Common myeloid progenitor, CD34-positive (primary cell): ENCODE results near the gene SERTAD1.

Source experiments
- CTCF ChIA-PET: fragments of 350-600 bp; sonication (Branson Sonifier 250); formaldehyde crosslinking; loops from one replicate; lab custom pipeline; 2021; ENCODE audit warnings: antibody characterized with exemption; lab: Charles Lee
- POLR2A ChIA-PET: fragments of 350-600 bp; sonication (Branson Sonifier 250); formaldehyde crosslinking; loops from one replicate; lab custom pipeline; 2021; ENCODE audit warnings: antibody characterized with exemption; lab: Charles Lee
- DNase-seq, 3 donors: peaks; one replicate each; pipeline versions ENCODE4 v3.0.0 to v3.0.0-alpha.2; 2013
- H3K27ac ChIP-seq, 2 experiments: 1 replicate in 1 of 2; 2 replicates in 1 of 2; pipeline ENCODE4 v1.7.0; 2013; ENCODE audit warnings: inconsistent platforms in 2 of 2, low read length in 2 of 2, mild to moderate bottlenecking in 2 of 2, low read depth in 1 of 2, moderate library complexity in 1 of 2; ENCODE audit not compliant: severe bottlenecking in 2 of 2, insufficient read depth in 1 of 2, poor library complexity in 1 of 2
- H3K27me3 ChIP-seq, 5 experiments: replicated peaks in 2 of 5; 1 replicate in 3 of 5; 2 replicates in 2 of 5; pipeline versions ENCODE4 v1.6.1 to v1.7.0; 2013; ENCODE audit warnings: low read length in 4 of 5, mild to moderate bottlenecking in 2 of 5, moderate library complexity in 2 of 5, inconsistent platforms in 1 of 5; ENCODE audit not compliant: insufficient read depth in 5 of 5, control insufficient read depth in 4 of 5
- H3K36me3 ChIP-seq, 4 experiments: 1 replicate in 2 of 4; 2 replicates in 2 of 4; pipeline versions ENCODE4 v1.6.1 to v1.7.0; 2013; ENCODE audit warnings: low read length in 3 of 4, control low read depth in 1 of 4, mild to moderate bottlenecking in 1 of 4; ENCODE audit not compliant: control insufficient read depth in 4 of 4, insufficient read depth in 4 of 4
- H3K4me1 ChIP-seq, 4 experiments: 1 replicate in 3 of 4; 2 replicates in 1 of 4; pipeline versions ENCODE4 v1.6.1 to v1.7.1; 2013; ENCODE audit warnings: low read length in 3 of 4, mild to moderate bottlenecking in 3 of 4, control low read depth in 1 of 4, inconsistent platforms in 1 of 4, moderate library complexity in 1 of 4; ENCODE audit not compliant: control insufficient read depth in 4 of 4, insufficient read depth in 4 of 4; ENCODE audit errors: control extremely low read depth in 1 of 4
- H3K4me3 ChIP-seq, 7 experiments: 1 replicate in 4 of 7; 2 replicates in 3 of 7; pipeline versions ENCODE4 v1.5.1 to v1.7.0; 2013; ENCODE audit warnings: mild to moderate bottlenecking in 7 of 7, low read length in 6 of 7, moderate library complexity in 6 of 7, inconsistent platforms in 2 of 7, low read depth in 2 of 7, control low read depth in 1 of 7; ENCODE audit not compliant: insufficient read depth in 4 of 7, control insufficient read depth in 1 of 7; ENCODE audit errors: extremely low read depth in 1 of 7
- H3K9me3 ChIP-seq, 5 experiments: 1 replicate in 4 of 5; 2 replicates in 1 of 5; pipeline versions ENCODE4 v1.6.1 to v1.7.1; 2013; ENCODE audit warnings: low read length in 4 of 5, mild to moderate bottlenecking in 2 of 5, inconsistent platforms in 1 of 5, low read depth in 1 of 5, moderate library complexity in 1 of 5; ENCODE audit not compliant: control insufficient read depth in 4 of 5, insufficient read depth in 2 of 5; ENCODE audit errors: control extremely low read depth in 1 of 5
- WGBS: methylation state at CpG from one replicate; pipeline ENCODE4 v1.1.5; 2013; ENCODE audit not compliant: insufficient coverage; 5-methylcytosine and 5-hydroxymethylcytosine counted together

The SERTAD1 gene

DNA sequence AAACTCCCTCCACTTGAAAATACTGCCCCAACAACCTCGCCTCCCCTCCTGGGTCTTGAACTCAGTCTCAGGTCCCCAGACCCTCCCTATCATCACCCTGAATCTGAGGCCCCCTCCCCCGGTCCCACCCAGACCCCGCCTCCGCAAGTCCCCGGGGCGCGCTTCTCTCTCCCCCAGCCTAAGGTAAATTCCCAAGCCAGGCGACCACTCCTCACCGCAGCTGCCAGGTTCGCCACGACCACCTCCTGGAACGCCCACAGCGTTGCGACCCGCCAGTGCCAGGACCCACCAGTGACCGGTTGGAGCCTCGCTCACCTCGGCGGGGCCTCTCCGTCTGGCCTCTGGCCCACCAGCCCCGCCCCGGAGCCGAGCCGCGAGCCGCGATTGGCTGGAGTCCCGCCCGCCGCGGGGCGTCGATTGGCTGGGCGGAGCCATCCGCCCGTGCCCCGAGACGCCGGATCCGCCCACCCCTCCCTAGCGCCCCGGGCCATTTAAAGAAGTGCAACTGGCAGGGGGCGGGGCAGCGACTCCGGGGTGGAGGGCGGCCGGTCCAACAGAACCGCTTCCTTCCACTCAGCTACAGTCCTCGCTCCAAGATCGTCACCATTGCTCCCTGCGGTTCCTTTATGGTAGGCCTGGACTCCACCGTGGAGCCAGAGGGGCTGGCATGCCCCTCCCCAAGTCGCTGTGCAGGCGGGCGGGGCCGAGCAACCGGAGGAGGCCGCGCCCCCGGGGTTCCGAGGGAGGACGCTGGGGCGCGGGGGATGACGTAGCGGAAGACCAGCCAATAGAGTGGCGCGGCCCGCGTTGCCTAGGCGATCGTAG lies 18.4 kb upstream of the SERTAD1 start, which contains the start of gene SERTAD3:
SERTAD3 (minus strand) TSS at position 336 of the 825 bp plus-strand sequence. CDS start 2,255 bp downstream, outside the sequence.
- H3K27me3 ChIP-seq, result no peaks in the 10 kb centered on the region
- H3K27ac ChIP-seq, result peak within 1 kb of the TSS; percentile 89 to 95
- no peaks in the 10 kb centered on the region for H3K9me3 ChIP-seq
- H3K4me3 ChIP-seq, result peak within 1 kb of the TSS; percentile 87 to 100 (median 98)
- POLR2A ChIA-PET, result interaction anchor here (0.6 to 1.1 kb wide), 2 partner anchors 20 to 23 kb away, joined by 3 to 6 read pairs; no protein-coding TSS in a partner anchor
- H3K36me3 ChIP-seq, result peaks cover 0 to 23% (median 19%) of the 10 kb centered on the region in 4 experiments
- CTCF ChIA-PET, result interaction anchor here (0.6 to 1.3 kb wide), 4 partner anchors 22 to 944 kb away, joined by 3 to 5 read pairs (median 4); no protein-coding TSS in a partner anchor
- WGBS, result 0% methylated on average over 44 of the region's 72 CpGs
- peak; percentile 96 to 98 (median 98) for DNase-seq
- peaks cover 9 to 17% (median 13%) of the 10 kb centered on the region in 4 experiments for H3K4me1 ChIP-seq

DNA sequence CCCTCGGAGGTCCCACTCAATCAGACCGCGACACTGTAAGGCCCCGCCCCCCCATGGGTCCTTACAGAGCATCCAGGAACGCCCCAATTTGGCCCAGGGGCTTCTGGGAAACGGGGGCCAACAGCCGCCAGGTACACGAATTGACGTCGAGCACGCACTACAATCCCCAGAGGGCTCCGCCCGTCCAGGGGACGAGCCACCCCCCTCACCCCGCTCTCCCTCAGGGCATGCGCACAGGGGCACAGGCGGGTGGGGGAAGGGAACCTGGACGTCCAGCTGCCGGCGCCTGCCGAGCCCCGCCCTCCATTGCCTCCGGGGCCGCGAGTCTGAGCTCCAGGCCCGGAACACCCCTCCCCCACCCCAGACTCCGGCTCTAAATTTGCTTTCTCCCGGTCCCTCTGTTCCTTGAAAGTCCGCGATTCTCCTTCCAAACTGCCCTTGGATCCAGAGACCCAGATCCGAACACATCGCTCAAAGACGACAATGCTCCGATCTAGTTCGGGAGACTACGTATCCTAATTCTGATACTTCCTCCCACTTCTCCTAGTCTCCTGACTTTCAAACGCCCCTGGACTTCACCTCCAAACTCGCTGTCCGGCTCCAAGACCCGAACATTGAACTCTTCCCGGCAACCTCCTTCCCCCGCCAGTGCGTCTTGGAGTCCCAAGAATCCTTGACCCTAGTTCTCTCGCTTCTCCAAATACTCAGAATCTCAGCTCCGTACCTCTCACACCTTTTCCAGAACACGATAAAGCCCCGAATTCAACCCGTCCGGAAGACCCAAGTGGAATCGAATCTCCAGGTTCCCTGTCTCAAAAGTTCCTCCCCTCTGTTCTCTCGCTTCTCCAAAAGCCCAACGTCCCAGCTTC lies 17.6 kb upstream of the SERTAD1 start:
- 0% methylated on average over 41 of the region's 52 CpGs for WGBS
- H3K4me1 ChIP-seq, result peaks cover 9 to 17% (median 13%) of the 10 kb centered on the region in 4 experiments
- peaks cover 0 to 23% (median 19%) of the 10 kb centered on the region in 4 experiments for H3K36me3 ChIP-seq
- ChIA-PET POLR2A (interaction anchor here (0.6 to 1.1 kb wide), 6 partner anchors 18 to 907 kb away, joined by 3 to 11 read pairs (median 3); partner anchors contain the start of genes BLVRB and SERTAD1), CTCF (interaction anchor here (0.8 to 2.1 kb wide), 5 partner anchors 20 to 138 kb away, joined by 3 to 8 read pairs (median 4); partner anchors contain the start of gene BLVRB)
- peak; percentile 99 to 100 (median 100) for DNase-seq
- peak overlapping the region; percentile 89 to 95 for H3K27ac ChIP-seq
- H3K27me3 ChIP-seq, result no peaks in the 10 kb centered on the region
- H3K4me3 ChIP-seq, result peak overlapping the region; percentile 87 to 100 (median 98)
- H3K9me3 ChIP-seq, result no peaks in the 10 kb centered on the region

DNA sequence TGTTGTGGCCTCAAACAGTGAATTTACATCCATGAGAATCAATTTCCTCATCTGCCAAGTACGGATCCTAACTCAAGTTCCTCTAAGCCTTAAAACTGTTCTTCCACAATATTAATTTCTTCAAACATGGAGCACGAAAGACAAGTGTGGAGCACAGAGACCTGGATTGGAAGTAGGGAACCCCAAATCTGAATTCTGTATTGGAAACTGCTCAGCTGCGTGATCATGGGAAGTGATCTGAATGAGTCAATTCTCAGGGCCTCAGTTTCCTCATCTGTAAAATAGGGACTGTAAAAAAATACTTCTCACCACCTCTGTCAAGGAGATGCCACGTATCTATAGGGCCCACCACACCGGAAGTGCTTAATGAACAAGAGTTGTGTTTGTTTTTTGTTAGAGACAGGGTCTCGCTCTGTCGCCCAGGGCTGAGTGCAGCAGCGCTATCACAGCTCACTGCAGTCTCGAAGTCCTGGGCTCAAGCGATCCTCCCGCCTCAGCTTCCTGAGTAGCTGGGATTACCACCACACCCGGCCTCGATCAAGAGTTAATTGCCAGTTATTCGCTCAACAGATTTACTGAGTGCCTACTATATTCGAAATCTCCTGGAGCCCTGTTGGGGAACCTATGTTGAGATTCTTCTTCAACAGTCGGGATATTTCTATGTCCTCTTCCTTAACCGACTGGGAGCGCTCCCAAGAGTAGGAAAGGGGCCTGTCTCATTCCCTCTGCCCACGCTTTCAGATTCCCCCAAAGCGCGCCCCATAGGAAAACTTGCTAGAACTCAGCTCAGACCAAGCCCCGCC lies 16.7 kb upstream of the SERTAD1 start:
- ChIA-PET CTCF (interaction anchor here (0.9 to 2.1 kb wide), 2 partner anchors 22 to 23 kb away, joined by 4 to 8 read pairs; partner anchors contain the start of gene BLVRB), POLR2A (interaction anchor here (0.7 to 2.8 kb wide), 6 partner anchors 17 to 81 kb away, joined by 3 to 13 read pairs (median 4); partner anchors contain the start of genes BLVRB and SERTAD1)

DNA sequence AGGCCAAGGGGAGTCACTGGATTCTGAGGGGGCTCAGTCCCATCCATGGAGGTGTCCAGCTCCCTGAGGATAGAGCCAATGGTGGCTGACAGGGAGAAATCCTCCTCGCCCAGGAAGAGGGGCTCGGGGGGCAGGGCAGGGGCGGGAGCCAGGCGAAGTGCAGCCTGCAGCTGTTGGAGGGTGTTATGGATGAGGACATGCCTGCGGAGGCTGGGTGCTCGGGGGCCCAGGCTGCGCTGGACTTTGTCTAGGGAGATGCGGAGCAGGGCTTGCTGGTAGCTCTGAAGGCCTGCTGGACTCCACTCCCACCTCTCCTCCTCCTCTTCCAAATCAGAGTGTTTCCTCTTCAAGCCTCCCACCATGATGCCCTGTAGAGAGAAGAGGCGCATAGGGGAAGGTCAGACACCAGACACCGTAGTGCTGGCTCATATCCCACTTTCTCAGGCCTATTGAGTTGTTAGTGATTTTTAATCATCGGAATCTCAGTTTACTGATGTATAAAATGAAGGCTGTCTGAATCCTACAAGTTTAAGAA lies 16.0 kb upstream of the SERTAD1 start:
- CTCF ChIA-PET, result interaction anchor here (2.1 kb wide), 1 partner anchor 21 kb away, joined by 8 read pairs; no protein-coding TSS in a partner anchor
- 88% methylated on average over 9 of the region's 11 CpGs for WGBS

More for the DNA sequence above, 16.7 kb upstream of the SERTAD1 start:
- Histone ChIP-seq H3K9me3 (no peaks in the 10 kb centered on the region), H3K4me3 (peak overlapping the region in 6 of 7 experiments; percentile 41 to 100 (median 96)), H3K27ac (peak overlapping the region; percentile 40 to 75), H3K27me3 (no peaks in the 10 kb centered on the region), H3K36me3 (peaks cover 0 to 18% (median 14%) of the 10 kb centered on the region in 4 experiments), H3K4me1 (peaks cover 9 to 17% (median 13%) of the 10 kb centered on the region in 4 experiments)
- DNase-seq, result peak in 1 of 3 donors; percentile 29
- 27% methylated on average over 19 of the region's 22 CpGs for WGBS

DNA sequence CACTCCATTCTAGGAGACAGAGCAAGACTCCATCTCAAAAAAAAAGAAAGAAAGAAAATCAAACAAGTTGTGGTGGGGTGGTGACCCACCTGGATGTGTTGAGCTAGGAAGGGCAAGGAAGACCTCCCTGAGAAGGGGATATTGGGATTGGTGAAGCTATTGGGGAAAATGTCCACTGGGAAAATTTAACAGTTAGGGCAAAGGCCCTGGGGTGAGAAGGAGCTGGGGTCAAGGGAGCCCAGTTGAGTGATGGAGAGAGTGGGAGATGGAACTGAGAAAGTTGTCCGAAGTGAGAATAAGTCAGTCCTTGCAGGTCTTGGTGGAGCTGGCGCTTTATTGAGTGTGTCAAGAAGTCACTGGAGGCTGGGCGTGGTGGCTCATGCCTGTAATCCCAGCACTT lies 12.5 kb upstream of the SERTAD1 start:
- Histone ChIP-seq H3K27me3 (no peaks in the 10 kb centered on the region), H3K27ac (no peak overlapping the region), H3K4me1 (peaks cover 6 to 24% (median 13%) of the 10 kb centered on the region in 4 experiments), H3K36me3 (peaks cover 0 to 18% (median 14%) of the 10 kb centered on the region in 4 experiments), H3K4me3 (no peak overlapping the region), H3K9me3 (no peaks in the 10 kb centered on the region)
- ChIA-PET CTCF (interaction anchor here (1.0 to 2.0 kb wide), 2 partner anchors 15 to 17 kb away, joined by 4 to 6 read pairs; no protein-coding TSS in a partner anchor), POLR2A (no interaction called here)
- no peak for DNase-seq
- WGBS, result 100% methylated on average over 1 of the region's 3 CpGs

More for the DNA sequence above, 16.0 kb upstream of the SERTAD1 start:
- Histone ChIP-seq H3K36me3 (peaks cover 0 to 18% (median 14%) of the 10 kb centered on the region in 4 experiments), H3K9me3 (no peaks in the 10 kb centered on the region), H3K4me3 (no peak overlapping the region), H3K27ac (peak overlapping the region in 1 of 2 experiments; percentile 18), H3K4me1 (peaks cover 9 to 17% (median 13%) of the 10 kb centered on the region in 4 experiments), H3K27me3 (no peaks in the 10 kb centered on the region)
- DNase-seq, result no peak
- POLR2A ChIA-PET, result interaction anchor here (2.8 kb wide), 1 partner anchor 16 kb away, joined by 13 read pairs; the partner anchor contains the start of gene SERTAD1
